ENCODE measurements around the gene ARHGEF9. TPM values are rescaled to one million over a fixed set of nuclear protein-coding genes. Genes with fewer than 3 reads are reported as not detected.
A peak's percentile ranks its signal among the peaks of the same experiment; 100 is the strongest.

ARHGEF9 gene
- total RNA-seq, 1 donor from 2014 or later, result 20.3 TPM

GRCh38 chrX:63746715-63747114 lies 38.3 kb downstream of the ARHGEF9 start:
- ATAC-seq, result no peak
- DNase-seq, result no peak
- Histone ChIP-seq H3K4me1 (no peaks in the 10 kb centered on the region), H3K27ac (no peak overlapping the region), H3K36me3 (no peaks in the 10 kb centered on the region), H3K27me3 (no peaks in the 10 kb centered on the region), H3K4me3 (no peak overlapping the region), H3K9me3 (no peaks in the 10 kb centered on the region)
- no peak for TF ChIP-seq CTCF (IDR thresholded peaks at IDR 0.05)
- intact Hi-C loops (cut with DNase I), result no loop called here

GRCh38 chrX:63746278-63746677 lies 38.7 kb downstream of the ARHGEF9 start:
- Histone ChIP-seq H3K36me3 (no peaks in the 10 kb centered on the region), H3K4me3 (no peak overlapping the region), H3K27me3 (no peaks in the 10 kb centered on the region), H3K4me1 (no peaks in the 10 kb centered on the region), H3K27ac (peak overlapping the region; percentile 6), H3K9me3 (no peaks in the 10 kb centered on the region)
- intact Hi-C loops (cut with DNase I), result no loop called here
- TF ChIP-seq CTCF (IDR thresholded peaks at IDR 0.05), result no peak
- DNase-seq, result no peak
- peak; percentile 29 for ATAC-seq

- H3K4me1 ChIP-seq, result no peaks in the 10 kb centered on the region
- H3K4me3 ChIP-seq, result no peak overlapping the region
- no peaks in the 10 kb centered on the region for H3K27me3 ChIP-seq
- ATAC-seq (no peak), DNase-seq (no peak)
- H3K9me3 ChIP-seq, result no peaks in the 10 kb centered on the region
- intact Hi-C loops (cut with DNase I), result no loop called here
- no peak overlapping the region for H3K27ac ChIP-seq
- no peak for TF ChIP-seq CTCF (IDR thresholded peaks at IDR 0.05)
- H3K36me3 ChIP-seq, result no peaks in the 10 kb centered on the region
Observed at GRCh38 chrX:63744850-63745394, 40.1 kb downstream of the ARHGEF9 start.

- intact Hi-C loops (cut with DNase I), result no loop called here
- H3K36me3 ChIP-seq, result no peaks in the 10 kb centered on the region
- H3K9me3 ChIP-seq, result no peaks in the 10 kb centered on the region
- no peak for DNase-seq
- H3K27ac ChIP-seq, result no peak overlapping the region
- H3K4me1 ChIP-seq, result no peaks in the 10 kb centered on the region
- TF ChIP-seq CTCF (IDR thresholded peaks at IDR 0.05), result no peak
- ATAC-seq, result no peak
- H3K4me3 ChIP-seq, result no peak overlapping the region
- no peaks in the 10 kb centered on the region for H3K27me3 ChIP-seq
Observed at GRCh38 chrX:63743596-63743995, 41.4 kb downstream of the ARHGEF9 start.

- ATAC-seq, result no peak
- no peak overlapping the region for H3K4me3 ChIP-seq
Observed at GRCh38 chrX:63740382-63740781, 44.6 kb downstream of the ARHGEF9 start.

More at GRCh38 chrX:63740382-63740781, 44.6 kb downstream of the ARHGEF9 start:
- intact Hi-C loops (cut with DNase I), result no loop called here
- DNase-seq, result no peak
- no peaks in the 10 kb centered on the region for H3K27me3 ChIP-seq
- H3K36me3 ChIP-seq, result no peaks in the 10 kb centered on the region
- H3K27ac ChIP-seq, result no peak overlapping the region
- TF ChIP-seq CTCF (IDR thresholded peaks at IDR 0.05), result no peak
- no peaks in the 10 kb centered on the region for H3K9me3 ChIP-seq
- no peaks in the 10 kb centered on the region for H3K4me1 ChIP-seq

Measured in upper lobe of right lung (tissue), 1 donor.